Endodermal cell (in vitro differentiated cells): Measurements from ENCODE around the gene PRKCE. TPM values are rescaled to one million over a fixed set of nuclear protein-coding genes. Genes with fewer than 3 reads are reported as not detected.

ENCODE experiments used
- DNase-seq: peaks from one replicate; pipeline ENCODE4 v3.0.0-alpha.2; 2017
- H3K27ac ChIP-seq: 2 replicates; pipeline ENCODE4 v1.5.1; 2013; ENCODE audit warnings: mild to moderate bottlenecking, low read depth, low read length, moderate library complexity
- H3K27me3 ChIP-seq: 2 replicates; pipeline ENCODE4 v1.6.1; 2013; ENCODE audit warnings: mild to moderate bottlenecking, low read length, moderate library complexity; ENCODE audit not compliant: insufficient read depth, control insufficient read depth, poor library complexity, severe bottlenecking
- H3K36me3 ChIP-seq: 2 replicates; pipeline ENCODE4 v1.7.0; 2013; ENCODE audit warnings: mild to moderate bottlenecking, low read length, moderate library complexity; ENCODE audit not compliant: control insufficient read depth, insufficient read depth
- H3K4me1 ChIP-seq: one replicate; pipeline ENCODE4 v1.7.0; 2013; ENCODE audit warnings: low read length; ENCODE audit not compliant: control insufficient read depth, insufficient read depth
- H3K4me3 ChIP-seq: 2 replicates; pipeline ENCODE4 v1.5.1; 2013; ENCODE audit warnings: mild to moderate bottlenecking, low read length, moderate library complexity
- H3K9ac ChIP-seq: 2 replicates; pipeline ENCODE4 v1.6.1; 2013; ENCODE audit warnings: mild to moderate bottlenecking, low read length, moderate library complexity; ENCODE audit not compliant: poor library complexity, severe bottlenecking; ENCODE audit errors: extremely low read depth
- H3K9me3 ChIP-seq: 2 replicates; pipeline ENCODE4 v1.6.1; 2013; ENCODE audit warnings: mild to moderate bottlenecking, low read length, moderate library complexity; ENCODE audit not compliant: control insufficient read depth
- H3K27ac Mint-ChIP-seq: 2 replicates; pipeline ENCODE4 v1.8.0; 2020; ENCODE audit warnings: mixed read lengths
- H3K27me3 Mint-ChIP-seq: 2 replicates; pipeline ENCODE4 v1.8.0; 2021; ENCODE audit warnings: mild to moderate bottlenecking, mixed read lengths; ENCODE audit not compliant: insufficient read depth
- H3K36me3 Mint-ChIP-seq: 2 replicates; pipeline ENCODE4 v1.8.0; 2020; ENCODE audit warnings: low read depth, mixed read lengths
- H3K4me1 Mint-ChIP-seq: 2 replicates; pipeline ENCODE4 v1.8.0; 2020; ENCODE audit warnings: mixed read lengths
- H3K4me3 Mint-ChIP-seq: 2 replicates; pipeline ENCODE4 v1.8.0; 2020; ENCODE audit warnings: mild to moderate bottlenecking, moderate library complexity, mixed read lengths
- H3K9me3 Mint-ChIP-seq: 2 replicates; pipeline ENCODE4 v1.8.0; 2020; ENCODE audit warnings: mild to moderate bottlenecking, mixed read lengths
- WGBS, 2 experiments: methylation state at CpG; one replicate each; pipeline versions ENCODE4 v1.1.5 to v1.1.7; 2013; ENCODE audit warnings: missing lambda C conversion rate in 2 of 2, mixed read lengths in 1 of 2; ENCODE audit not compliant: insufficient coverage in 1 of 2, insufficient read length in 1 of 2; 5-methylcytosine and 5-hydroxymethylcytosine counted together
- total RNA-seq, 2 donors: library from RNA; stranded (reverse); fragmentation: NEBNext Ultra II Directional in 1 of 2; extraction: Animal tissue kit (Norgen Biotek cat#: 25700) in 1 of 2; gene quantifications; 2 replicates in 1 of 2; 3 replicates in 1 of 2; pipeline ENCODE4 v1.2.1, GENCODE V29; 2021
- TF ChIP-seq, protein P1 (sequence below): fragments of 200-600 bp; sonication (generic); conservative IDR thresholded peaks from 2 replicates; pipeline ENCODE4 v1.5.0; 2021; ENCODE audit warnings: antibody characterized with exemption, mild to moderate bottlenecking

PRKCE gene
- total RNA-seq, 2 donors from 2014 or later: 1.4 to 1.7 TPM

DNA sequence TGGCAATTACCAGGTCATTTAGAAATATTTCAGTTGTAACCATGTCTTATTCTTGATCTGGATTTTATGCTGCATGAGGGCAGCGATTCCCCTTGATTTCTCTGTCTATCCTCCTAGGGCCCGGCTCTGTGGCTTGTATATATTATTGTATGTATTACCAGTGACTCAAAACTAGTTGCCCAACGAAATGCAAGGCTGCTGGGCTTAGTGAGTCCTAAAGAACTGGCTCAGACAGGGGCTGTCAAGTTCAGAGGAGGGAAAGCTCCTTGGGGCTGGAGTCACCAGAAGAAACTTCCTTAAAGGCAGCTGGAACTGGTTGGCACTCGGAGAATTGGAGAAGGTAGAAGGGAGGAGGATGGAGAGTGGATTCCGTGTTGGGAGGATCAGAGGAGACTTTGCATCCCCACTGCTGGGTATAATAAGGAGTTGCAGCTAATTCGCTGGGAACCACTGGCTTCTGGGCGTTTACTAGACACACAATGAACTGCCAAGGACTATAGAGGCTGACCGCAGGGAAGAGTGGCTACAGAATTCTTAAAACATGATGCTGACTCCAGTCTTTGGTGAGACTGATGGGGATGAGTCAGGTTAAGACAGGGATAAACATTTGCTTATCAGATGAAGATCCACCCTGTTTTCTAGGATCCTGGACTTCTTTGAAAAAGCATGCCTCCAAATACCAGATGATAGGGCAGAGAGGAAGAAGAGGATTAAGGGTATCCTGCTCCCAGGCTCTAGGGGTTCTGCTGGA, 104.3 kb downstream of the PRKCE start:
- no peak overlapping the region for H3K27ac Mint-ChIP-seq
- WGBS, 2 experiments: 58 to 78% methylated on average over 6 to 8 of the region's 8 CpGs

DNA sequence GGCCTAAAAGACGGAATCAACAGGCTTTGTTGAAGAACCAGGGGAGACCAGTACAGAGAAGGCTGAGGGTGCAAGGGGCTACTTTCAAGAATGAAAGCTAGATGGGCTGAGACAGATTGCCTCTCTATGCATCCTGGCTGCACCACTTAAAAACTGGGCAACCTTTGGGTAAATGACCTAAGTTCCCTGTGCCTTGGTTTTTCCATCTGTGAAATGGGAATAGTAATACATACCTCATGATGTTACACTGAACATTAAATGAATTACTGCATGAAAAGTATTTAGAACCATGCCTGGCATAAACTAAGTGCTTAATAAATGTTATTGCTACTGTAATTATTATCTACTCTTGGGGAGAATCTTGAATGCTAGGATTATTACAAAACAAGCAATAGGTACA, 106.5 kb downstream of the PRKCE start:
- Mint-ChIP-seq H3K36me3 (no peaks in the 10 kb centered on the region), H3K4me3 (no peak overlapping the region), H3K27ac (no peak overlapping the region), H3K9me3 (no peaks in the 10 kb centered on the region), H3K27me3 (peaks cover 6% of the 10 kb centered on the region), H3K4me1 (peaks cover 17% of the 10 kb centered on the region)
- Histone ChIP-seq H3K9me3 (no peaks in the 10 kb centered on the region), H3K4me1 (peaks cover 2% of the 10 kb centered on the region), H3K27me3 (peaks cover 4% of the 10 kb centered on the region), H3K9ac (no peak overlapping the region), H3K27ac (no peak overlapping the region), H3K4me3 (no peak overlapping the region), H3K36me3 (no peaks in the 10 kb centered on the region)
- TF ChIP-seq, protein P1, sequence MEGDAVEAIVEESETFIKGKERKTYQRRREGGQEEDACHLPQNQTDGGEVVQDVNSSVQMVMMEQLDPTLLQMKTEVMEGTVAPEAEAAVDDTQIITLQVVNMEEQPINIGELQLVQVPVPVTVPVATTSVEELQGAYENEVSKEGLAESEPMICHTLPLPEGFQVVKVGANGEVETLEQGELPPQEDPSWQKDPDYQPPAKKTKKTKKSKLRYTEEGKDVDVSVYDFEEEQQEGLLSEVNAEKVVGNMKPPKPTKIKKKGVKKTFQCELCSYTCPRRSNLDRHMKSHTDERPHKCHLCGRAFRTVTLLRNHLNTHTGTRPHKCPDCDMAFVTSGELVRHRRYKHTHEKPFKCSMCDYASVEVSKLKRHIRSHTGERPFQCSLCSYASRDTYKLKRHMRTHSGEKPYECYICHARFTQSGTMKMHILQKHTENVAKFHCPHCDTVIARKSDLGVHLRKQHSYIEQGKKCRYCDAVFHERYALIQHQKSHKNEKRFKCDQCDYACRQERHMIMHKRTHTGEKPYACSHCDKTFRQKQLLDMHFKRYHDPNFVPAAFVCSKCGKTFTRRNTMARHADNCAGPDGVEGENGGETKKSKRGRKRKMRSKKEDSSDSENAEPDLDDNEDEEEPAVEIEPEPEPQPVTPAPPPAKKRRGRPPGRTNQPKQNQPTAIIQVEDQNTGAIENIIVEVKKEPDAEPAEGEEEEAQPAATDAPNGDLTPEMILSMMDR: no peak
- WGBS, 2 experiments: 100% methylated on average over 1 of the region's 1 CpG
- DNase-seq: no peak

More for the DNA sequence above, 104.3 kb downstream of the PRKCE start:
- no peak for DNase-seq
- Histone ChIP-seq H3K9ac (no peak overlapping the region), H3K27ac (no peak overlapping the region), H3K4me3 (no peak overlapping the region), H3K9me3 (no peaks in the 10 kb centered on the region), H3K4me1 (peaks cover 2% of the 10 kb centered on the region), H3K36me3 (no peaks in the 10 kb centered on the region), H3K27me3 (peaks cover 4% of the 10 kb centered on the region)
- Mint-ChIP-seq H3K4me1 (peaks cover 11% of the 10 kb centered on the region), H3K27me3 (peaks cover 6% of the 10 kb centered on the region), H3K36me3 (no peaks in the 10 kb centered on the region), H3K9me3 (no peaks in the 10 kb centered on the region), H3K4me3 (no peak overlapping the region)
- TF ChIP-seq, protein P1: no peak

GRCh38 chr2:45759310-45759851, 107.9 kb downstream of the PRKCE start:
- Histone ChIP-seq H3K9ac (no peak overlapping the region), H3K4me3 (no peak overlapping the region), H3K36me3 (no peaks in the 10 kb centered on the region), H3K4me1 (peaks cover 7% of the 10 kb centered on the region), H3K27me3 (peaks cover 4% of the 10 kb centered on the region), H3K9me3 (no peaks in the 10 kb centered on the region), H3K27ac (no peak overlapping the region)
- H3K4me1 Mint-ChIP-seq: peaks cover 21% of the 10 kb centered on the region
- H3K27me3 Mint-ChIP-seq: peaks cover 6% of the 10 kb centered on the region
- TF ChIP-seq, protein P1: no peak
- no peaks in the 10 kb centered on the region for H3K36me3 Mint-ChIP-seq
- H3K27ac Mint-ChIP-seq: no peak overlapping the region
- DNase-seq: peak; percentile 78
- no peaks in the 10 kb centered on the region for H3K9me3 Mint-ChIP-seq
- 70 to 73% methylated on average over 7 to 15 of the region's 15 CpGs for WGBS, 2 experiments
- H3K4me3 Mint-ChIP-seq: no peak overlapping the region
